Activated CD8-positive, alpha-beta memory T cell treated with anti-CD3 and anti-CD28 coated beads for 4 hours (primary cell): Measurements from ENCODE around the gene MAPKAPK3.

ENCODE experiments used
- DNase-seq, 2 donors: peaks; one replicate each; pipeline ENCODE4 v3.0.0-alpha.2; 2020; ENCODE audit warnings: low read depth in 2 of 2

Gene MAPKAPK3

GRCh38 chr3:50609071-50609762 is 7.7 kb upstream of the MAPKAPK3 start:
- no peak for DNase-seq

DNA sequence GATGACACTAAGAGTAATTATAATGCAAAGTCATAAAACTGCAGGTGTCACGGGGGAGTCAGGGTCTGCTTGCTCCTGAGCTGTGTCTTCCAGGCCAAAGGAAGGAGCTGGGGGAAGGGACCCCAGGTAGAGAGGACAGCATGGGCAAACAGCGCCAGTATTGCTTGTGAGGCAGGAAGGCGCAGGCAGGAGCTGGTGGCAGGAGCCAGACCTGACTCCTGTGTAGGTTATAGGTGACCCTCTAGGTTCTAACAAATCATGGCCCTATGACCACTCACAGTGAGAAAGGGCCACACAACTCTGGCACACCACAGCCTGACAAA is 7.2 kb upstream of the MAPKAPK3 start:
- DNase-seq: no peak

DNA sequence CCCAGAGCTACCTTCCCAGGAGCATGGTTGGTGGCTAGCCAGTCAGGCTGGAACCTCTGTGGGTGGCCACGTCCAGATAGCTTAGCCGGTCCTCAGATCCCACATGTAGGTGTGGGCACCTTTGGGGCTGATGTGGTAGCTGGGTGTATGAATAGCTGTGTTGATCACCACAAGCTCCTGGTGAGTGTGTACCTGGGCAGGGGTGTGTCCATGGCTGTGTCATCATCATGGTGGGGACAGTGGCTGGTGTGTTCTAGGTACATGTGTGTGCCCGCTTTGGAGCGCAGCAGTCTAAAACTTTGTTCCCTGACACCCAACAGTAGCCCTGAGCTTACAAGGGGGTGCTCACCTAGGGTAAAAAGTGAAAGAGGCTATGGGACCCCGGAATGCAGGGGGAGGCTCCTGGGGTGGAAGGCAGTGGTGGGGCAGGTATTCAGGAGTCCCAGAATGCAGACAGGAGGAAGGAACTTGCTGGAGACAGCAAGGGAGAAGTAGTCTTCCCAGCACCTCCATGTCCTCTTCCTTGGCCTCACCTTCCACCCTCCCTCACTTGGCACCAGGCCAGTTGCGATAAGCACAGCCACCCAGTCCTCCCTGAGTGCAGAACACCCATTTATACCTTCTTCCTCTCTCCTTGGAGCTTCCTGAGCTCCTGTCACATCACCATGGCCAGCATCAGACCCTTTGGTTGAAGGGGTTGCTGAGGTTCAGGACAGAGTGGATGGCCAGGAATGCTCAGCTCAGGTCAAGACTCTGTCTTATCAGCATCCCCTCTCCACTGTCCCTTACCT is 6.6 kb upstream of the MAPKAPK3 start:
- DNase-seq: no peak

DNA sequence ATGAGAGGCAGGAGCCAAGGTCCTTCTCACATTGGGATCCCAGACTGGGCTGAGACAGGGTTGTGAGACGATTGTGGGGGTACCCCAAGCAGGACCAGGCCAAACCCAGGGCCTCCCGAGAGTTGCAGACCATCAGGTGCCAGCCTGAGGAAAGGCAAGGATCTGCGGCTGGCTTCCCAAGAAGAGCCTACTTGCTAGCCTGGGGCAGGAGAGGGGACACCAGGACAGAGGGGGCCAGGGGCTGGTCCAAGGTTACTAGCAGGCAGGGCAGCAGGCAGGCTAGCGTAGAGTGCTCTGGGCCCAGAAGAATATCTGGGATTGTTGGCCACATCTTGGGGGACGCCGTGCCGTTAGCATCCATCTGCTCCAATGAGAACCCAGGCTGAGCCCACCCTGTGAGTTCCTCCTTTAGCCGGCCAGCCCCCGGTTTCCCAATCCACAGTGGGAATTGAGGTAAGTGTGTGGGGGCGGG is 5.9 kb upstream of the MAPKAPK3 start:
- no peak for DNase-seq

DNA sequence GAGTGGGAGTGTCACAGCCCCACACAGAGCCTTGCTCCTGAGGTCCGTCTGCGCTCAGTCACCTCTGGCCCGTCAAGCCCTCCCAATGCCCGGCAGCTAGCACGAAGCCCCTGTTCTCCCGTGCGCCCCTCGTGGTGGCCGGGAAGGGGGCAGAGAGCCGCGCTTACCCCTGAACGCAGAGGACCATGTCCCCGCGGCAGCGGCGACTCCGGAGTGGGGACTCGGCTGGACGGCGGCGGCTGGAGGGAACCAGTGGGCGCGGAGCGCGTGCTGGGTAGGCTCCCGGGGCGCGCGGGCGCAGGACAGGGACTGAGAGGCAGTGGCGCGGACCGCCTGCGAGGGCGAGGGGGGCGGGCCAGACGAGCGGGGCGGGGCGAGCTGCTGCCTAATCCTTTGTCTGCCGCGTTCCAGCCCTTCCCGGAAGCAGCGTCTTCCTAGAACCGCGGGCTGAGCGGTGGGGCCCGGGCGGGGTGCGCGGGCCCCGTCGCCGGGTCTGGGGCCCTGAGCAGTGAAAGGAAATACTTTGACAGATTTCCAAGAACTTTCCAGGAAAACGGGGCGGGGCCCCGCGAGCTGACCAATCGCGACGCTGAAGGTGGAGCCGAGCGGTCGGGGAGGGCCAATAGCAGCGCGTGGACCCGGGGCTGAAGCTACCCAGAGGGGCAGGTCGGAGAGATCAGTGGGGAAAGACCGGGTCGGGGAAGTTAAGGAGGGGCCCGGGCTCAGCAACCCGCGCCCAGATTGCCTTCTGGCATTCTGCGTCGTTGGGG is 5.3 kb upstream of the MAPKAPK3 start, which contains the start of gene CISH:
Gene CISH (minus strand): TSS at position 311 of the 770 bp plus-strand sequence. CDS start 124 bp downstream, at position 187.
- peak; percentile 85 to 96 for DNase-seq

GRCh38 chr3:50612234-50612882 is 4.6 kb upstream of the MAPKAPK3 start:
- no peak for DNase-seq

- no peak for DNase-seq
Measured at GRCh38 chr3:50612970-50613846, 3.7 kb upstream of the MAPKAPK3 start.

GRCh38 chr3:50615190-50615589 is 1.8 kb upstream of the MAPKAPK3 start:
- DNase-seq: no peak

DNA sequence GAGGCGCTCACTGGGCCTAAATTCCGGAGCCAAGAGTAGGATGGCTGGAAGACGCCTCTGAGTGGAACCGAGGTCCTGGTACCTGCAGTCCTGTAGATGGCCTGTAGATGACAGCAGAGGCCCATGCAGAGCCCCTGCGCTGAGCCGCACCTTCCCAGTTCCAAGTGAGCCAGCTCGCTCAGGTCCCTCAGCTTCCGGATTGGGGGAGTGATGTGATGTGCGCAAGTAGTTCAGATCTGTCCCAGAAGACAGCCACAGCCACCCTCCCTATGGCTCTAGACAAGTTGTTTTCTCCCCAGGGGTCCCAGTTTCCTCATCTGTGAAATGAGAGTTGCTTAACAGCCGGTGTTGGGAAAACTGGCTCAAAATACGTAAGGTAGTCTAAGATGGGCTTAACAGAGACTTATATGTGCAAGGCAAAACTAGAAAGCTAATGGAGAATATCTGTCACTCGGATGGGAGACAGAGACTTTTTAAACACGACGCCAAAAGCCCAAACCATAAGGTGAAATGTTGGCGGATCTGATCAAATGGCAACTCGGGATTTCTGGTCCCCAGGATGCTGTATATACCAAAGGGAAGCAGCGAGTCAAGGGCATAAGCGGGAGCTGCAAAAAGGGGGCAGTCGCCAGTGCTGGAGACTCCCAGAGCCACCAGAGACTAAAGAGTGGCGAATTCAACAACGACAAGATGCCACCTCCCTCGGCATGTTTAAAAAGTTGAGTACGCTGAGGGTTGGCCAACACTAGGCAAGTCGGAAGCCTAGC is 765 bp upstream of the MAPKAPK3 start:
- DNase-seq: peak; percentile 73 to 75

GRCh38 chr3:50616770-50617095 is 218 bp upstream of the MAPKAPK3 start:
- peak; percentile 91 to 93 for DNase-seq

DNA sequence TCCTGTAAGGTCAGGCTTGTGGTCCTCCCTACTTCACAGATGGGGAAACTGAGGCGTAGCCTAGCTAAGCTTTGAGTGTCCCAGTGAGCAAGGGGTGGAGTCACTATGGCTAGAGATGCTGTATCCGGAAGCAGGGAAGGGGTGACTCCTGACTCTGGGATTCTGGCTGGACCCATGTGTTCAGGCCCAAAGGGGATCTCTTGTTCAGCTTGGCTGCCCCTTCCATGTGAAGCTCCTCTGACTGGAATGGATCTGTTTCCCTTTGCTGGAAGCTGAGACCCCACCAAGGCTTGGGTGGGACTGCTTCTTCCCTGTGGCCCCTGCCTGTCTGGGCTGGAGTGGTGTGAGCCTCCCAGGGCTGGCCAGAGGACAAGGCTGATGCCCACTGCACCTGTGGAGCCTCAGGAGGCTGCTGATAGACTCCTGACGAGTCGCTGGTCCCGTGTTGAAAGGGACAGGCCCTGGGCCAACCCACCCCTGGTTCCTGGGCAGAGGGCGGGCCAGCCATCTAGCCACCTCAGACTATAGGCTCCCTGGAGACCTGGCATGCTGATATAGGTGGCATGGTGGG is 1.0 kb downstream of the MAPKAPK3 start:
- no peak for DNase-seq

- DNase-seq: no peak
Measured at GRCh38 chr3:50620420-50620819, 3.5 kb downstream of the MAPKAPK3 start.

DNA sequence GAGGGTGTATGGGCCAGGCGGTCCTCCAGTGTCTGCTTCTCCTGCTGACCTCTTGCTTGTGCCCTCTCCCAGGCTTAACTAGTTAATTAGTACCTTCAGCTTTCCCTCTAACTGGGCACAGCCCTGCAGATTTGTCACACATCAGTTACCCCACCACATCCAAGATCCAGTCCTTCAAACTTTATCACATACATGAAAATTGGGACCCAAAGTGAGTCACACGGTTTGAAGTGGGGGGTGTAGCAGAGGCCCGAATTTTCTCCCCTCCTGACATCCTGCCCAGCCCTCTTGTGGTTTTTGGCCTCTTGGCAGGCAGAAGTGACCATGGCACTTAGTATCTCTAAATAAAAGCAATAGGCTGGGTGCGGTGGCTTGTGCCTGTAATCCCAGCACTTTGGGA is 3.9 kb downstream of the MAPKAPK3 start:
- DNase-seq: no peak

GRCh38 chr3:50622881-50623280 is 5.9 kb downstream of the MAPKAPK3 start:
- no peak for DNase-seq

GRCh38 chr3:50623840-50624474 is 7.0 kb downstream of the MAPKAPK3 start:
- DNase-seq: no peak

DNA sequence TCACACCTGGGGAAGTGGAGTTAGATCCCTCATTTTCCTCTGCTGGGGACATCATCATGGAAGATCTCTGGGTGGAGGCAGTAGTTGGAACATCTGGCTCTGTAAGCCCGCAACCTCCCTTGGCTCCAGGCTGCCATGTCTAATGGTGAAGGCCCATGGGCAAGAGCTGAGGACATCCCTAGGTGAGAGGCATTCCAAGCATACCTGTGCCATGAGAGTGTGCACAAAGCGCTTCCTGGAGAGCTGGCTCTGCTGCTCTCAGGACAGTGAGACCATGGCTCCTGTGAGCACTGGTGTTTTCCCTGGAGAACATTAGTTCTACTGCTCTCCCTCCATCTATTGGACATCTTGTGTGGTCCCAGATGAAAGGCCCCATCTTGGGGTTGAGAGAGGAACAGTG is 7.7 kb downstream of the MAPKAPK3 start:
- no peak for DNase-seq

GRCh38 chr3:50625231-50626182 is 8.6 kb downstream of the MAPKAPK3 start:
- no peak for DNase-seq

GRCh38 chr3:50626401-50626800 is 9.4 kb downstream of the MAPKAPK3 start:
- no peak for DNase-seq
